Endothelial cell of hepatic sinusoid (primary cell): ENCODE results near the gene SYNE2.
"Not testable (repeated sequence)": the region's sequence is repeated elsewhere in the genome, so short reads cannot be mapped to it uniquely, and the experiment has no call there.

Experiments used
- in situ Hi-C: cut with HindIII; loops from 2 replicates; pipeline ENCODE4 v1.10.0; 2017; ENCODE audit warnings: low sequenced_read_pairs

SYNE2 gene

GRCh38 chr14:63869940-63870752, 17.3 kb downstream of the SYNE2 start:
- in situ Hi-C loops = not testable (repeated sequence)

GRCh38 chr14:63870753-63871037, 17.9 kb downstream of the SYNE2 start:
- in situ Hi-C loops = not testable (repeated sequence)

- in situ Hi-C loops = no loop called here
These were observed 21.4 kb downstream of the SYNE2 start for GRCh38 chr14:63874223-63874622.

GRCh38 chr14:63875311-63875710, 22.5 kb downstream of the SYNE2 start:
- in situ Hi-C loops = no loop called here

DNA sequence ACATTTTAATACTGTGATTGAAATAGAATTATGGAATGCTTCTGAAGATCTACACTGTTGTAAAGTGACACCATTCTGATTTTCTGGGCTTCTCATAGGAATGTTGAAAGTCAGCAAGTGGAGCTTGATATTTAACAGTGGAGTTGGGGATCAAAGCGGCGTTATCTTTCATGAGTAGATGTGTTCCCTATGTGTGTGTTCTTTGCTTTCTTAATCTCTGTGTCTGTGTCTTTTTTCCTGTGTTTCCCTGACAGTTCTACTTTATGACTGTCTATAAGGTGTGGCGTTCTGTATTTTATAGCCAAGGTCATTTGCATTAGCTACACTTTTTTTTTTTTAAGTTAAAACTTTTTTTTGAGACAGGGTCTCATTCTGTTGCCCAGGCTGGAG, 24.7 kb downstream of the SYNE2 start:
- in situ Hi-C loops = no loop called here

- in situ Hi-C loops = no loop called here
These were observed 25.2 kb downstream of the SYNE2 start for GRCh38 chr14:63878052-63878451.

- in situ Hi-C loops = no loop called here
These were observed 26.0 kb downstream of the SYNE2 start for GRCh38 chr14:63878792-63879191.

GRCh38 chr14:63881926-63882325, 29.1 kb downstream of the SYNE2 start:
- in situ Hi-C loops = no loop called here

DNA sequence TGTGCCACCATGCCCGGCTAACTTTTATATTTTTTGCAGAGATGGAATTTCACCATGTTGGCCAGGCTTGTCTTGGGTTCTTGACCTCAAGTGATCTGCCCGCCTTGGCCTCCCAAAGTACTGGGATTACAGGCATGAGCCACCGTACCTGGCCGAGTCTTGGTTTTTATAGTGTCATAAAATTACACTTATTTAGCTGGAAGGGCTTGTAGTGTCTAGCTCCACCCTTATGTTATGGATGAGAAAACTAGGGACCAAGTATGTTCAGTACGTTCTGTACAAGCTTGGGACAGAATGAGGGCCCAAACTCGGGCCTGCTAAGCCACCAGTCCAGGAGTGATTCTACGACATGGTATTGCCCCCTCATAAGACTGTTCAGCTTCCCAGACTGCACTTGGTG, 35.1 kb downstream of the SYNE2 start:
- in situ Hi-C loops = no loop called here

DNA sequence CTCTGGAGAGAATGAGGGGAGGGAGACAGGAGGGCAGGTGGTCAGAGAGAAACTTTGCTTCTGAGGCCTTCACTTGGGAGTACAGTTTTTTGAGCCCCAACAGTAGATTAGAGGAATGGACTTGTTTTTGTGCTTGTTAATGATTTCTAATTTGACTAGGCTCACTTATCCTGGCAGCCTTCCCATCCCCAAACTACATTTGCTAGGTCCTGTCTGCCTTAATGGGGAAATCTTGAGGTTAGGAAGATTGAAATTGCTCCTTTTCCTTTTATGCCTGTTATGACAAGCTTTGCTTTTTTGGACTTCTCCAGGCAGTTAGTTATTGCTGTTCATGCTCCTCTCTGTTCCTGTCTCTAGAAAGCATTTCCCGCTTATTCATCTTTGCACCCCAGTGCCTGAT, 37.7 kb downstream of the SYNE2 start:
- in situ Hi-C loops = no loop called here

DNA sequence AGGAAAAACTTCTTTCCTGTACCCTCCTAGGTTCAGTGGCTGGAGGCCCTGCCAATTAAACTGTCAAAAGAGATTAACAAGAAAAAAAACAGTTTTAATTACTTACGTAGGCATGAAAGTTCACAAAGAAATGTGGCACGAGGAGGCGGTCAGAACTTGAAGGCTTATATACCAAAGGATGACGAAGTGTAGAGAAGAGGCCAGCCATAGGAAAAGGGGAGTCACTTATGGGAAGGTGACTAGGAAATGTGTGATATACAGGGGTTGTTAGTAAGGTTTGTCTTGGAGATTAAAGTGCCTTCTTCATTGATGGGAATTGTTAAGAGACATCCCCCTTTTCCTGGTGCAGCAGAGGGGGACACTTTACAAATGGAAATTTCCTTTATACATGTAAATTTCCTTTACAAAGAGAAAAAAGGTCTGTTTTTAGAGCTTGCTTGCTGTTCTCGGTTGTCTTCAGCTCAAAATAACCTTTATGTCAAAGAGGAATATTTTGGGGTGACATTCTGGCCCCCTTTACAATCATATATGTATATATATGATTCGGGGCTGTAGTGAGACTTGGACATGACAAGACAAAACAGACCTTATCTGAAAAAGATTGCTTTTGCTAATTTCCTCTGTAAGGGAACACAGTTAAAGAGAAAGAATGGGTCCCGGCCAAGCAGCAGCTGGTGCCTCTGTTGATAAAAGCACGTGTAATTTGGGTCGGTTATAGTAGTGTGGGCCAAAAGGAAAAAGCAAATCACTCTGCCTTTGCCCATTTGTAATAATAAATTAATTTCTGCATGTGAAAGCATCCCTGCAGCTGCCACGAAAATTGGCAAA, 38.6 kb downstream of the SYNE2 start:
- in situ Hi-C loops = no loop called here

DNA sequence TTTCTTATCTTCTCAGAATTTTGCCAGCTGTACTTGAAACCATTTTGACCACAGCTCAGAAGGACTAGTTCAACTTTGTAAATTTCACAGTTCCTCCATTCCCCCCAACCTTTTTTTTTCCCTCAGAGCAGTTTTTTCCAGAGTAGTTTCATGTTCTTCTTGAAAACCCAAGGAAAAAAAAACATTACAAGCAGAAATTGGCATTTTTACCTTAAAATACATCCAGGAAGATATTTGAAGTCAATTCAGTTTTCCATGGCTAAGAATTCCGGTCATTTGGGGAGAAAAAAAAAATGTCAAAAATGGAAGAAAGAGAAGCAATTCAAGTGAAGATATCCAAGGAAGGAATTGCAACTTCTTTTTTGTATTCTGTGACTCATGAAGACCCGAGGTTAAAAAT, 39.5 kb downstream of the SYNE2 start:
- in situ Hi-C loops = no loop called here

GRCh38 chr14:63893701-63894458, 41.1 kb downstream of the SYNE2 start:
- in situ Hi-C loops = no loop called here

GRCh38 chr14:63895510-63895909, 42.7 kb downstream of the SYNE2 start:
- in situ Hi-C loops = no loop called here

DNA sequence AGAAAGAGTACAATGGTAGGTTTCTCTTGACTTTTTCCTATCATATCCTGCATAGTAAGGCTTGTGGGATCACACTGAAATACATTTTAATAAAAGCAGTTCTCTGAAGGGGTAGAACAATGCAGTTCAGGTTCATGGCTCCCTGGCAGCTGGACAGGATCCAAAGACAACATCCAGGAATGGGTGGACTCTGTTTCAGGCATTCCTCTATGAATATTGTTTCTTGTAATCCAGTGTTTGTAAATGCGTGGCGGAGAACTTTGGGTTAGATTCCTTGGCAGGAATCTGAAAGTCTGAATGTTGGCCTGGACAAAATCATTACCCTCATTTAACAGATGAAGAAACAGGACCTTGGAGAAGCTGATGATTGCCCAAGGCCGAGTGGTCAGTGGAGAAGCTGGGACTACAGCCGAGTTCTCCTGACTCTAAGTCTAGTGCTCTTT, 43.5 kb downstream of the SYNE2 start:
- in situ Hi-C loops = no loop called here

- in situ Hi-C loops = no loop called here
These were observed 44.9 kb downstream of the SYNE2 start for GRCh38 chr14:63897721-63898163.

- in situ Hi-C loops = no loop called here
These were observed 47.1 kb downstream of the SYNE2 start for GRCh38 chr14:63899953-63900352.

- in situ Hi-C loops = no loop called here
These were observed 48.8 kb downstream of the SYNE2 start for GRCh38 chr14:63901434-63902085.

DNA sequence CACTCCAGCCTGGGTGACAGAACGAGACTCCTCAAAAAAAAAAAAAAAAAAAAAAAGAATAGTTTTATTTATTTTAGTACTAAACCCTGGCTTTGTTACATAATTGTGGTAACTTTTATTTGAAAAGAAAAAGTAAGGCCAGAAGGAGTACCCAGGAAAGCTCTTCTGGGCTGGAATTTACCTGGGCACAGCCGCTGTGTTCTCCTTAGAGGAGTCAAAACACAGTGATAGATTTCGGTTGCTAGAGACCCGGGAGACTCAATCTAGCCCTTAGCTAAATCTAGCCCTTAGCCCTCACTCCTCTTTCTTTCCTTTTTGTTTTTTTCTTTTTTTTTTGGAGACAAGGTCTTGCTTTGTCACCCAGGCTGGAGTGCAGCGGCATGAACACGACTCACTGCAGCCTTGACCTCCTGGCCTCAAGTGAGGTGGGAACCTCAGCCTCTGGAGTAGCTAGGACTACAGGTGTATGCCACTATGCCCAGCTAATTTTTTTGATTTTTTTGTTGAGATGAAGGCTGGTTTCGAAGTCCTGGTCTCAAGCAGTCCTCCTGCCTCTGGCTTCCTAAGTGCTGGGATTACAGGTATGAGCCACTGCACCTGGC, 49.7 kb downstream of the SYNE2 start:
- in situ Hi-C loops = no loop called here

DNA sequence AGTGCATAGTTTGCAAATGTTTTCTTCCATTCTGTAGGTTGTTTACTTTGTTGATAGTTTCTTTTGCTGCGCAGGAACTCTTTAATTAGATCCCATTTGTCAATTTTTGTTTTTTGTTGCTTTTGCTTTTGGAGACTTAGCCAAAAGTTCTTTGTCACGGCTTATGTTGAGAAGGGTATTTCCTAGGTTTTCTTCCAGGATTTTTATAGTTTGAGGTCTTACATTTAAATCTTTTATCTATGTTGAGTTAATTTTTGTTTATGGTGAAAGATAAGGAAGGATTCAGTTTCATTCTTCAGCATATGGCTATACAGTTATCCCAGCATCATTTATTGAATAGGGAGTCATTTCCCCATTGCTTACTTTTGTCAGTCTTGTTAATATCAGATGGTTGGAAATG, 51.9 kb downstream of the SYNE2 start:
- in situ Hi-C loops = no loop called here

DNA sequence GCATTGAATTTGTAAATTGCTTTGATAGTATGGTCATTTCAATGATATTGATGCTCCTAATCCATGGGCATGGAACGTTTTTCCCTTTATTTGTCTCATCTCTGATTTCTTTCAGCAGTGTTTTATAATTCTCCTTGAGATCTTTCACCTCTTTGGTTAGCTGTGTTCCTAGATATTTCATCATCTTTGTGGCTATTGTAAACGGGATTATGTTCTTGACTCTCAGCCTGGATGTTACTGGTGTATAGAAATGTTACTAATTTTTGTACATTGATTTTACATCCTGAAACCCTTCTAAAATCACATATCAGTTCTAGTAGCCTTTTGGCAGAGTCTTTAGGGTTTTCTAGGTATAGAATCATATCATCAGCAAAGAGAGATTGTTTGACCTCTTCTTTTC, 52.6 kb downstream of the SYNE2 start:
- in situ Hi-C loops = no loop called here
